GM23248 (cell line): ENCODE results near the gene ADIRF. TPM values are rescaled to one million over a fixed set of nuclear protein-coding genes. Genes with fewer than 3 reads are reported as not detected.

ENCODE experiments used
- DNase-seq: peaks from one replicate; pipeline ENCODE4 v3.0.0-alpha.2; 2015
- H2AFZ ChIP-seq: fragments of 200-600 bp; sonication (generic); 2 replicates; pipeline ENCODE4 v1.6.1; 2016; ENCODE audit warnings: antibody characterized with exemption
- H3F3A ChIP-seq: fragments of 200-600 bp; sonication (generic); 2 replicates; pipeline ENCODE4 v1.6.1; 2016; ENCODE audit warnings: mild to moderate bottlenecking, antibody characterized with exemption, mixed run types; ENCODE audit not compliant: insufficient read depth
- H3K27ac ChIP-seq: fragments of 200-600 bp; sonication (generic); 2 replicates; pipeline ENCODE4 v1.5.1; 2016; ENCODE audit warnings: mild to moderate bottlenecking
- H3K27me3 ChIP-seq: fragments of 200-600 bp; sonication (generic); replicated peaks from 2 replicates; pipeline ENCODE4 v1.6.1; 2016; ENCODE audit warnings: mild to moderate bottlenecking; ENCODE audit not compliant: insufficient read depth
- H3K36me3 ChIP-seq: fragments of 200-600 bp; sonication (generic); 2 replicates; pipeline ENCODE4 v1.6.1; 2016; ENCODE audit warnings: low read depth, mild to moderate bottlenecking
- H3K4me1 ChIP-seq: fragments of 200-600 bp; sonication (generic); 2 replicates; pipeline ENCODE4 v1.6.1; 2016; ENCODE audit warnings: mild to moderate bottlenecking; ENCODE audit not compliant: insufficient read depth
- H3K4me2 ChIP-seq: fragments of 200-600 bp; sonication (generic); one replicate; pipeline ENCODE4 v1.6.1; 2016; ENCODE audit warnings: mild to moderate bottlenecking; ENCODE audit not compliant: unreplicated experiment
- H3K4me3 ChIP-seq: fragments of 200-600 bp; sonication (generic); 2 replicates; pipeline ENCODE4 v1.5.1; 2016; ENCODE audit warnings: mild to moderate bottlenecking
- H3K79me2 ChIP-seq: fragments of 200-600 bp; sonication (generic); 2 replicates; pipeline ENCODE4 v1.6.1; 2016; ENCODE audit warnings: mild to moderate bottlenecking; ENCODE audit not compliant: insufficient read depth
- H3K9ac ChIP-seq: fragments of 200-600 bp; sonication (generic); 2 replicates; pipeline ENCODE4 v1.6.1; 2016; ENCODE audit warnings: mild to moderate bottlenecking
- H3K9me2 ChIP-seq: fragments of 200-600 bp; sonication (generic); 2 replicates; pipeline ENCODE4 v1.6.1; 2016; ENCODE audit warnings: mixed run types, mild to moderate bottlenecking, moderate library complexity; ENCODE audit not compliant: insufficient read depth
- H3K9me3 ChIP-seq: fragments of 200-600 bp; sonication (generic); one replicate; pipeline ENCODE4 v1.6.1; 2017; ENCODE audit warnings: low read depth
- H4K20me1 ChIP-seq: fragments of 200-600 bp; sonication (generic); 2 replicates; pipeline ENCODE4 v1.6.0; 2016; ENCODE audit not compliant: insufficient read depth
- EZH2 ChIP-seq: fragments of 200-600 bp; sonication (generic); IDR thresholded peaks from 2 replicates; pipeline ENCODE4 v1.6.1; 2018; ENCODE audit warnings: antibody characterized with exemption, mild to moderate bottlenecking; ENCODE audit not compliant: insufficient read depth, poor library complexity, severe bottlenecking
- EZH2phosphoT487 ChIP-seq: fragments of 200-600 bp; sonication (generic); IDR thresholded peaks from 2 replicates; pipeline ENCODE4 v1.6.1; 2018; ENCODE audit warnings: antibody characterized with exemption, moderate library complexity, mild to moderate bottlenecking, low read depth; ENCODE audit not compliant: insufficient read depth
- WGBS, 2 experiments: methylation state at CpG; one replicate each; pipeline ENCODE4 v1.1.6; 2015 to 2017; ENCODE audit warnings: low lambda C conversion rate in 2 of 2, low coverage in 1 of 2; ENCODE audit errors: missing lambda C conversion rate in 2 of 2; 5-methylcytosine and 5-hydroxymethylcytosine counted together
- in situ Hi-C: fragments of 300-500 bp; cut with MboI; formaldehyde crosslinking; loops from 2 replicates; pipeline ENCODE4 v1.15.0; 2020
- polyA plus RNA-seq: library from polyadenylated mRNA; unstranded; fragments of >200 nt; fragmentation: Nextera tagmentation; extraction: Ambion mirVana; gene quantifications from 2 replicates; pipeline ENCODE4 v1.2.1, GENCODE V29; 2016
- total RNA-seq: library from RNA; depleted of rRNA; stranded (reverse); fragments of >200 nt; shearing (Covaris generic); gene quantifications from 2 replicates; pipeline ENCODE4 v1.2.3, GENCODE V29; 2014

The ADIRF gene
- total and polyA plus RNA-seq, 2 experiments from 2014 or later = 17.6 to 175 TPM

GRCh38 chr10:86953747-86954680 lies 14.3 kb upstream of the ADIRF start:
- Histone ChIP-seq H3K36me3 (no peaks in the 10 kb centered on the region), H3K4me2 (no peak overlapping the region), H4K20me1 (no peaks in the 10 kb centered on the region), H3K4me1 (peaks cover 14% of the 10 kb centered on the region), H3K27me3 (no peaks in the 10 kb centered on the region), H2AFZ (peak overlapping the region; percentile 65), H3K4me3 (no peak overlapping the region), H3F3A (no peaks in the 10 kb centered on the region), H3K27ac (peak overlapping the region; percentile 12), H3K9me3 (no peaks in the 10 kb centered on the region), H3K79me2 (no peaks in the 10 kb centered on the region), H3K9ac (0 out of 2 replicates have a peak overlapping the region, but pooled peaks have one; percentile 19), H3K9me2 (no peaks in the 10 kb centered on the region)
- 61 to 69% methylated on average over 13 to 15 of the region's 15 CpGs for WGBS, 2 experiments
- peak; percentile 59 for DNase-seq
- in situ Hi-C loops = no loop called here
- no peak for TF ChIP-seq EZH2phosphoT487

- Histone ChIP-seq H3K4me3 (no peak overlapping the region), H3K27me3 (no peaks in the 10 kb centered on the region), H3K36me3 (no peaks in the 10 kb centered on the region), H2AFZ (peak overlapping the region; percentile 65), H3K9me3 (no peaks in the 10 kb centered on the region), H3K9ac (0 out of 2 replicates have a peak overlapping the region, but pooled peaks have one; percentile 19), H3K79me2 (no peaks in the 10 kb centered on the region), H3K27ac (peak overlapping the region; percentile 12), H3K9me2 (no peaks in the 10 kb centered on the region), H3K4me1 (peaks cover 22% of the 10 kb centered on the region), H3K4me2 (no peak overlapping the region), H3F3A (no peaks in the 10 kb centered on the region), H4K20me1 (no peaks in the 10 kb centered on the region)
- TF ChIP-seq EZH2phosphoT487 = no peak
- TF ChIP-seq EZH2 = no peak
- in situ Hi-C loops = no loop called here
- 68 to 71% methylated on average over 13 of the region's 13 CpGs for WGBS, 2 experiments
- DNase-seq = no peak
Measured at GRCh38 chr10:86954681-86955500, 13.4 kb upstream of the ADIRF start.

- no peaks in the 10 kb centered on the region for H3F3A ChIP-seq
- no peaks in the 10 kb centered on the region for H3K79me2 ChIP-seq
- DNase-seq = no peak
- no peaks in the 10 kb centered on the region for H4K20me1 ChIP-seq
- 75 to 79% methylated on average over 9 to 16 of the region's 16 CpGs for WGBS, 2 experiments
- no peak overlapping the region for H3K4me2 ChIP-seq
- no peak overlapping the region for H3K27ac ChIP-seq
- H2AFZ ChIP-seq = no peak overlapping the region
- no peaks in the 10 kb centered on the region for H3K27me3 ChIP-seq
- no peak for TF ChIP-seq EZH2
- TF ChIP-seq EZH2phosphoT487 = no peak
- H3K36me3 ChIP-seq = no peaks in the 10 kb centered on the region
- no peak overlapping the region for H3K9ac ChIP-seq
- no peaks in the 10 kb centered on the region for H3K9me3 ChIP-seq
- H3K4me1 ChIP-seq = peaks cover 22% of the 10 kb centered on the region
- no peak overlapping the region for H3K4me3 ChIP-seq
- H3K9me2 ChIP-seq = no peaks in the 10 kb centered on the region
- in situ Hi-C loops = no loop called here
Measured at GRCh38 chr10:86955501-86956194, 12.6 kb upstream of the ADIRF start.
